Measurements from ENCODE around the gene CES4A. TPM values are rescaled to one million over a fixed set of nuclear protein-coding genes. Genes with fewer than 3 reads are reported as not detected.

Gene CES4A
- total RNA-seq, 1 donor from 2014 or later, result 1.2 TPM

DNA sequence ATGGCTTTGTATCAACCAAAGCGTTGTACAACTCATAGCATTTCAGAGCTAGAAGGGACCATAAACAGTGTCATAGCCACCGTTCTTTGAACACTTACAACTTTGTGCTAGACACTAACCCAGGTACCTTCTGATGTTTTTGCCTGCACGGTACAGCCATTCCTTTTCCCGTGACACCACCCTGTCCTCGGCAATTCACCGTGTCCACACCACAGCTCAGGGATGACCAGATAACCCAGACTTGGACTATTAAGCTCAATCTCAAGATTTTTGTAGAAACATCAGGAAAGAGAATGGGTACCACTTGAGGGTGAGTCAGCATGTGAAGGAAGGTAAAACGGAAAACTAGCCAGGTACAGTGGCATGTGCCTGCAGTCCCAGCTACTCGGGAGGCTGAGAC, 30.8 kb downstream of the CES4A start:
- H3K4me2 ChIP-seq (ENCODE audit: low read length), result no peak overlapping the region
- Mint-ChIP-seq H3K36me3 (ENCODE audit: low read depth, unreplicated experiment) (peaks cover 4% of the 10 kb centered on the region), H3K27ac (ENCODE audit: unreplicated experiment) (no peak overlapping the region), H3K9me3 (ENCODE audit: unreplicated experiment) (peaks cover 2% of the 10 kb centered on the region), H3K4me1 (ENCODE audit: low read depth, unreplicated experiment) (peaks cover 16% of the 10 kb centered on the region), H3K4me3 (ENCODE audit: unreplicated experiment) (no peak overlapping the region), H3K27me3 (ENCODE audit: low read depth, unreplicated experiment) (peaks cover 22% of the 10 kb centered on the region)
- FAIRE-seq, result no peak
- H3K27ac ChIP-seq (ENCODE audit: low read depth, low read length), result no peak overlapping the region
- H3K27me3 ChIP-seq (ENCODE audit: insufficient read depth, low read length), result no peaks in the 10 kb centered on the region
- no peaks in the 10 kb centered on the region for H4K20me1 ChIP-seq (ENCODE audit: insufficient read depth, low read length)
- TF ChIP-seq CTCF (IDR thresholded peaks at IDR 0.05; ENCODE audit: insufficient read depth, low read depth, low read length) (no peak), EZH2 (IDR thresholded peaks at IDR 0.05; ENCODE audit: insufficient read depth, low read length) (no peak)
- H3K4me1 ChIP-seq (ENCODE audit: insufficient read depth, low read length), result peaks cover 4% of the 10 kb centered on the region
- no peak overlapping the region for H2AFZ ChIP-seq (ENCODE audit: low read depth, low read length)
- H3K36me3 ChIP-seq (ENCODE audit: insufficient read depth, low read length), result no peaks in the 10 kb centered on the region
- no peak for DNase-seq (ENCODE audit: low read depth)
- no peak overlapping the region for H3K9ac ChIP-seq (ENCODE audit: low read length)
- no peaks in the 10 kb centered on the region for H3K79me2 ChIP-seq (ENCODE audit: insufficient read depth, low read length)
- H3K4me3 ChIP-seq (ENCODE audit: insufficient read depth, low read depth, low read length), result no peak overlapping the region
- no peaks in the 10 kb centered on the region for H3K9me3 ChIP-seq (ENCODE audit: insufficient read depth, low read depth, low read length)

GRCh38 chr16:67021321-67021720, 32.9 kb downstream of the CES4A start:
- H3K27me3 ChIP-seq (ENCODE audit: insufficient read depth, low read length), result no peaks in the 10 kb centered on the region
- H3K4me1 ChIP-seq (ENCODE audit: insufficient read depth, low read length), result no peaks in the 10 kb centered on the region
- no peaks in the 10 kb centered on the region for H4K20me1 ChIP-seq (ENCODE audit: insufficient read depth, low read length)
- H3K4me2 ChIP-seq (ENCODE audit: low read length), result no peak overlapping the region
- no peak overlapping the region for H3K27ac ChIP-seq (ENCODE audit: low read depth, low read length)
- TF ChIP-seq EZH2 (IDR thresholded peaks at IDR 0.05; ENCODE audit: insufficient read depth, low read length), result no peak
- TF ChIP-seq CTCF (IDR thresholded peaks at IDR 0.05; ENCODE audit: insufficient read depth, low read depth, low read length), result no peak
- Mint-ChIP-seq H3K4me3 (ENCODE audit: unreplicated experiment) (no peak overlapping the region), H3K4me1 (ENCODE audit: low read depth, unreplicated experiment) (peaks cover 27% of the 10 kb centered on the region), H3K27ac (ENCODE audit: unreplicated experiment) (no peak overlapping the region), H3K36me3 (ENCODE audit: low read depth, unreplicated experiment) (peaks cover 2% of the 10 kb centered on the region), H3K9me3 (ENCODE audit: unreplicated experiment) (no peaks in the 10 kb centered on the region), H3K27me3 (ENCODE audit: low read depth, unreplicated experiment) (peaks cover 2% of the 10 kb centered on the region)
- no peak for FAIRE-seq
- no peak overlapping the region for H3K9ac ChIP-seq (ENCODE audit: low read length)
- no peak for DNase-seq (ENCODE audit: low read depth)
- H3K9me3 ChIP-seq (ENCODE audit: insufficient read depth, low read depth, low read length), result no peaks in the 10 kb centered on the region
- no peaks in the 10 kb centered on the region for H3K79me2 ChIP-seq (ENCODE audit: insufficient read depth, low read length)
- no peak overlapping the region for H2AFZ ChIP-seq (ENCODE audit: low read depth, low read length)
- H3K4me3 ChIP-seq (ENCODE audit: insufficient read depth, low read depth, low read length), result no peak overlapping the region
- H3K36me3 ChIP-seq (ENCODE audit: insufficient read depth, low read length), result no peaks in the 10 kb centered on the region

- Histone ChIP-seq H3K4me1 (ENCODE audit: insufficient read depth, low read length) (no peaks in the 10 kb centered on the region), H3K27me3 (ENCODE audit: insufficient read depth, low read length) (no peaks in the 10 kb centered on the region), H4K20me1 (ENCODE audit: insufficient read depth, low read length) (no peaks in the 10 kb centered on the region), H3K4me2 (ENCODE audit: low read length) (peak overlapping the region; percentile 31), H3K27ac (ENCODE audit: low read depth, low read length) (no peak overlapping the region), H3K9me3 (ENCODE audit: insufficient read depth, low read depth, low read length) (no peaks in the 10 kb centered on the region), H3K4me3 (ENCODE audit: insufficient read depth, low read depth, low read length) (no peak overlapping the region), H2AFZ (ENCODE audit: low read depth, low read length) (no peak overlapping the region), H3K36me3 (ENCODE audit: insufficient read depth, low read length) (no peaks in the 10 kb centered on the region), H3K79me2 (ENCODE audit: insufficient read depth, low read length) (no peaks in the 10 kb centered on the region), H3K9ac (ENCODE audit: low read length) (no peak overlapping the region)
- Mint-ChIP-seq H3K36me3 (ENCODE audit: low read depth, unreplicated experiment) (peaks cover 2% of the 10 kb centered on the region), H3K9me3 (ENCODE audit: unreplicated experiment) (no peaks in the 10 kb centered on the region), H3K27ac (ENCODE audit: unreplicated experiment) (peak overlapping the region; percentile 76), H3K4me3 (ENCODE audit: unreplicated experiment) (peak overlapping the region; percentile 40), H3K4me1 (ENCODE audit: low read depth, unreplicated experiment) (peaks cover 26% of the 10 kb centered on the region), H3K27me3 (ENCODE audit: low read depth, unreplicated experiment) (no peaks in the 10 kb centered on the region)
- FAIRE-seq, result no peak
- TF ChIP-seq EZH2 (IDR thresholded peaks at IDR 0.05; ENCODE audit: insufficient read depth, low read length), result no peak
- TF ChIP-seq CTCF (IDR thresholded peaks at IDR 0.05; ENCODE audit: insufficient read depth, low read depth, low read length), result no peak
- peak; percentile 68 for DNase-seq (ENCODE audit: low read depth)
These were observed 34.3 kb downstream of the CES4A start for GRCh38 chr16:67022531-67023214.

Data from astrocyte (in vitro differentiated cells and primary cell).